ENCODE data around the gene WNT1. TPM values are rescaled to one million over a fixed set of nuclear protein-coding genes. Genes with fewer than 3 reads are reported as not detected.

Gene WNT1
- total RNA-seq, 1 experiment from 2014 or later, result not detected

DNA sequence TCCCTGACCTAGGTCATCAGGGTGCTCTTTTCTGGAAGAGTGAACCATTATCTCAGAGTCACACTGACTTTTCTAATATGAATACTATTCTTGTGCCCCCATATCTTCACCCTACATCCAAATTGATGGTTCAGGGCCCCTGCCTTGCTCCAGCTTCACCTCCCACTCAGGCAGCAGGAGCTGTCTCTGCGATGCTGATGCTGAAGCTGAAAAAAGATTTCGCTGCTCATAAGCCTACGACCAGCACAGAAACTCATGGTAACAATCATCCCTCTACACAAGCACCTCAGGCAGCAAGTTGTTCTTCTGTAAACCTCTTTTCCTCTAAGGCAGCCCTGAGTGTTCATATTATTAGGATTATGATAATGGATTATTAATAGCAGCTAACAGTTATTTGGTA lies 24.1 kb upstream of the WNT1 start:
- DNase-seq, result no peak
- peaks cover 7% of the 10 kb centered on the region for H3K36me3 ChIP-seq (replicated peaks; ENCODE audit: control insufficient read depth, insufficient read depth, low read length)
- H3K4me3 ChIP-seq (ENCODE audit: insufficient read depth, low read depth, low read length), result no peak overlapping the region
- H3K27me3 ChIP-seq (ENCODE audit: control insufficient read depth, insufficient read depth, low read length), result no peaks in the 10 kb centered on the region

DNA sequence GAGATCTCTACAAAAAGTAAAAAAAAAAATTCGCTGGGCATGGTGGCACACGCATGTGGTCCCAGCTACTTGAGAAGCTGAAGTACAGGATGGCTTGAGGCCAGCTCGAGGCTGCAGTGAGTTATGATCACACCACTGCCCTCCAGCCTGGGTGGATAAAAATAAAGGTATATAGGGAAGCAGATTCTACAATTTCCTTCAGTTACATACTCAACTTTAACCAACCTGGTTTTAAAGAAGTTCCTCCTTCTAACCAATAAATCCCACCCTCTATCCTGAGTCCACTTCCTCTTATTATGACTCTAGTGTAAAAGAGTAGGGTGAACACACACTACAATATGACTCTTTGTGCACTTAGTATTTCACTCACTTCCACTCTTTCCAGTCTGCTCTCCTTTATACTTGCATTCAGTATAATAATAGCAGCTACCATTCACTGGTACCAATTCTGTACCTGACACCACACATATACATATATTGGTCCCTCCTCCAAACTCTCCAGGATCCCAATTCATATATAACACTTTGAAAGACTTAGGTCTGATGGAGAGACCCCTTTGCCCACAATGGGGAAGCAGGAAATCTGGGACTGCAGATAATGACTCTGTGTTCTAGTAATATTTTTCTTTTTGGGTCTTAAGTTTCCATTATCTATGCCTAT lies 23.2 kb upstream of the WNT1 start:
- Histone ChIP-seq H3K36me3 (replicated peaks; ENCODE audit: control insufficient read depth, insufficient read depth, low read length) (peaks cover 7% of the 10 kb centered on the region), H3K27me3 (ENCODE audit: control insufficient read depth, insufficient read depth, low read length) (no peaks in the 10 kb centered on the region), H3K4me3 (ENCODE audit: insufficient read depth, low read depth, low read length) (no peak overlapping the region)
- no peak for DNase-seq

DNA sequence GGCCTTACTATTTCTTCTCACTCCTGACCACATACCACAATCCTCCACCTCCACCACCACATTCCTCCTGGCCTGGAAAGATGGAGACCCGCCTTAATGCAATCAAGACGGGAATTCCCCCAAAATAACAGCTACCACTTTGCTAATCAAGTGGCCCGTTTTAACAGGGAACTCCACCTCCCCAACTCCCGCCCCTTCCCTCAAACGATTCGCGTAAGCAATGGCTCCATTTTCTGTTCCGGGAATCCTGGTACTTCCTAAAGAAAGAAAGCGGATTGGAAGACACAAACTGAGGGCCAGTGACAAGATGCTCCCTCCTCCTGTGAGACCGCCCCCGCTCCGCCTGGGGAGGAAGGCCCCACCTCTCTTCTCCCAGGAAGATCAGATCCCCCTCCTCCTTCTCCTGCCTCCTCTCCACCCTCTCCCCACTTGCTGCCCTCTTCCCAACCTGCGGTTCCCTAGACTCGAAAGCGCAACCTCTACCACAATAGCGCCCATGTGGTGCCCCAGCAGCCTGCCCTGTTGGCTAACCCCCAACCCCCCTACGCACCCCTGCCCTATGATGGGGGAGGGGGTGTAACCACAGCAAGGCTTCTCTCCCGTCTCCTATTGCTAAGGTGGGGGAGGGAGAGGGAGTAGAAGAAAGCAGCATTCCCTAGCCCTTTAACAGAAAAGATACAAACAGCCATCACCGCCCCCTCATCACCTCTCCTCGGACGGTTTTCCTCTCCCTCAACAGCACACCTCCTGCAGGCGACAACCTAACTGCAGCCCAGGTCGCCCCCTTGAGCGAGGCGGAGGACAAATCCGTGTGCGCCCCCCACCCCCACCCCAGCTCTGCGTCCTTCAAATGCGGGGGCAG lies 21.6 kb upstream of the WNT1 start:
- Histone ChIP-seq H3K27me3 (ENCODE audit: control insufficient read depth, insufficient read depth, low read length) (no peaks in the 10 kb centered on the region), H3K36me3 (replicated peaks; ENCODE audit: control insufficient read depth, insufficient read depth, low read length) (peaks cover 7% of the 10 kb centered on the region), H3K4me3 (ENCODE audit: insufficient read depth, low read depth, low read length) (peak overlapping the region; percentile 98)
- DNase-seq, result peak; percentile 93

DNA sequence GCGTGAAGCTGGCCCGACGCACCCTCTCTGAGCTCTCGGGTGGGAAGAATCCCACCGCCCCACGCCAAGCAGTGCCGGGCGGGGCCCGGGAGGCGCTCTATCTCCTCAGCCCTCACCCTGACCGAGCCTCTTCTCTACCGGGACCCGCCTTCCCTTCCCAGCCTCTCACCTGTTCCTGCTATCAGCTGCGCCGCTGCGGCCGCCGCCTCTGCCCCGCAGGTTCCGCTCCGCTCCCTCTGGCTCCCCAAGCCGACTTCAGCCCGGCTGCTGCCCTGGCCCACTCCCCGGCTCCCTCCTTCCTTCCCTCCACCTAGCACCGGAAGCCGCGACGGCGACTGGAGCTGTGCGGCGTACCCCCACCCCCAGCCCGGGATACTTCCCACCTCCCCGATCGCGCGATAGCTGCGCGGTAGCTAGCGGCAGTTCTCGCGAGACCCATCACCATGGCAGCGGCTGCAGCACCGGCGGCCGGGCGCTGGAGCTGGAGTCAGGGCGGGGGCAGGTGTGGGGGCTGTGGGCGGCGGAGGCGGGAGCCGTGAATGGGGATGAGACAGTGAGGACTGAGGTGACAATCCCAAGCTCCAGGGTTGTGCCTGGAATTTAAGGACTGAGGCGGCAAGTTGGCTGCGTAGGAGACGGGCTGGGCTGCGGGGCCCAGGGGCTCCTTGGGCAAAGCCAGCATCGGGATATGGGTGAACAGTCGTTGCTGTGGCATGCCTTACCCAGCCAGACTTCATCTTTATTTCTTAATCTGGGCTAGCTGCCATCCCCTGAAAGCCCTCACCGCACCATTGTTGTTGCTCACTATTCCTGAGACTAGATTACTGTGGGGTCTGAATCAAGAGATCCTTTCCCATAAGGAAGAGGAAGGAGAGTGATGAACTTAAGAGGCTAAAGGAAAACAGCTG lies 20.7 kb upstream of the WNT1 start, which contains the start of gene ARF3:
Gene ARF3, minus strand, starts transcription at position 347 of the 908 bp plus-strand sequence. CDS start 16,392 bp downstream, outside the sequence.
- DNase-seq, result peak; percentile 99
- Histone ChIP-seq H3K4me3 (ENCODE audit: insufficient read depth, low read depth, low read length) (peak within 1 kb of the TSS; percentile 98), H3K27me3 (ENCODE audit: control insufficient read depth, insufficient read depth, low read length) (no peaks in the 10 kb centered on the region), H3K36me3 (replicated peaks; ENCODE audit: control insufficient read depth, insufficient read depth, low read length) (peaks cover 7% of the 10 kb centered on the region)

DNA sequence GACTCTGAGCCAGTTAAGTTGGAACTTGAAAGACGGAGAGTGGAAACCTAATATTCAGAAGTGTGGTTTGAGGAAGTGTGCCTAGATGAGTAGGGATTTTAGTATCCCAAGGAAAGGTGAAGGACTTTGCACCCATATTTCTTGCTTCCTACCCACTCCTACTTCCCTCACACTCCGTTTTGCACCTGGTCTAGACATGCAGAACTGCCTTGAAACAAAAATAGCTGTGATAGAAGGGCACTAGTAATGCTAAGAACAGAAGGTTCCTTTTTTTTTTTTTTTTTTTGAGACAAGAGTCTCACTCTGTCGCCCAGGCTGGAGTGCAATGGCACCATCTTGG lies 20.1 kb upstream of the WNT1 start:
- no peak for DNase-seq
- no peaks in the 10 kb centered on the region for H3K27me3 ChIP-seq (ENCODE audit: control insufficient read depth, insufficient read depth, low read length)
- H3K4me3 ChIP-seq (ENCODE audit: insufficient read depth, low read depth, low read length), result no peak overlapping the region
- H3K36me3 ChIP-seq (replicated peaks; ENCODE audit: control insufficient read depth, insufficient read depth, low read length), result peaks cover 4% of the 10 kb centered on the region

DNA sequence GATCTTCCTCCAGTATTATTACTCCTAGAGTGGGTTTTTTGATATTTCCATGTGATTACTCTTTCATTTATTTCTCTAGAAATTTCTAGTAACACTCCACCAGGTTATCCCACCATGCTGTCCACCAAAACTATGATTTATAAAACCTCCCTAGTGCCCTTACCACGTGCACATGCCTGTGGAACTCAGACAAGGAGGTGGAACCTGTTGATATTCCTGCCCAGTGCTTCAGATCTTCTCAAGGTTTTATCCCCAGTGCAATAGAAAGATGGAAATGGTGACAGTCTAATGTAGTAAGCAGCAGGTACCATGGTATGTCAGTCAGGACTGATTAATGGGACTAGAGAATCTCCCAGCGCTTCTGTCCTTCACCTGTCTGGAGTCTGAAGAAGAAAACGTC lies 17.3 kb upstream of the WNT1 start:
- H3K36me3 ChIP-seq (replicated peaks; ENCODE audit: control insufficient read depth, insufficient read depth, low read length), result 0 out of 2 replicates have a peak, but pooled peaks cover under 1% of the 10 kb centered on the region
- no peaks in the 10 kb centered on the region; the same call in 1 of the 2 replicates for H3K27me3 ChIP-seq (ENCODE audit: control insufficient read depth, insufficient read depth, low read length)
- DNase-seq, result no peak

DNA sequence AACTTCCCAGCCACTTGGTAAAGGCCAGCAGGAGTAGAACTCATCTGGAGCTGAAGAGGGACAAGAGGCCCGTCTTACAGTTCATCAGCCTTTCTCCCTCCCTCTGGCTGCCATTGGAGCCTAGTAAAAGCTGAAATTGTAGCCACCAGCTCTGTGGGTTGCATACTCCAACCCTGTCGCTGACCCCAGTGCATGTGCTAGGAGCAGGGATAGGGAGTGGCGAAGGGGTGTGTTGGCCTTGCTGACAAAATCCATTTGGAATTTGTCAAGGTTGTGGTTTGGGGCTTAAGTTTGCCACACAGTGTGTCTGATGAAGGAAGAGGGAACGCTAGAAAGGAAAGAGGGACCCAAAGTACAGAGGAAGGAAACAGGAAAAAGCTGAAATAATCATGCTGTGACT lies 16.8 kb upstream of the WNT1 start:
- no peak for DNase-seq
- Histone ChIP-seq H3K27me3 (ENCODE audit: control insufficient read depth, insufficient read depth, low read length) (peaks cover 3% of the 10 kb centered on the region; the same call in 1 of the 2 replicates), H3K36me3 (replicated peaks; ENCODE audit: control insufficient read depth, insufficient read depth, low read length) (no peaks in the 10 kb centered on the region)

More for the DNA sequence above, 17.3 kb upstream of the WNT1 start:
- H3K4me3 ChIP-seq (ENCODE audit: insufficient read depth, low read depth, low read length), result no peak overlapping the region

DNA sequence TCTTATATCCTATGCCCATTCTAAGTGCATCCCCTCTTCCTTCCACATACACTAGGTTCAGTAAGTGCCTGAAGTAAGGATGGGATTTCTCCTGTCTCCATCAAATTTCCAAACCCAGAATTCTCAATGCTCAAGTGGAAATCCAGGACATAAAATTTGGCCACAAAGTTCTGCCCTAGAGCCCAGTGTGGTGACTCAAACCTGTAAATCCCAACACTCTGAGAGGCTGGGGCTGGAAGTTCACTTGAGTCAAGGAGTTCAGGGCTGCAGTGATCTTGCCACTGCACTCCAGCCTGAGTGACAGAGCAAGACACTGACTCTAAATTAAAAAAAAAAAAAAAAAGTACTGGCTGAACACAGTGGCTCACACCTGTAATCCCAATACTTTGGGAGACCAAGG lies 16.3 kb upstream of the WNT1 start:
- H3K4me3 ChIP-seq (ENCODE audit: insufficient read depth, low read depth, low read length), result no peak overlapping the region
- no peak for DNase-seq
- peaks cover 8% of the 10 kb centered on the region; the same call in 1 of the 2 replicates for H3K27me3 ChIP-seq (ENCODE audit: control insufficient read depth, insufficient read depth, low read length)
- H3K36me3 ChIP-seq (replicated peaks; ENCODE audit: control insufficient read depth, insufficient read depth, low read length), result no peaks in the 10 kb centered on the region

More for the DNA sequence above, 16.8 kb upstream of the WNT1 start:
- H3K4me3 ChIP-seq (ENCODE audit: insufficient read depth, low read depth, low read length), result no peak overlapping the region

DNA sequence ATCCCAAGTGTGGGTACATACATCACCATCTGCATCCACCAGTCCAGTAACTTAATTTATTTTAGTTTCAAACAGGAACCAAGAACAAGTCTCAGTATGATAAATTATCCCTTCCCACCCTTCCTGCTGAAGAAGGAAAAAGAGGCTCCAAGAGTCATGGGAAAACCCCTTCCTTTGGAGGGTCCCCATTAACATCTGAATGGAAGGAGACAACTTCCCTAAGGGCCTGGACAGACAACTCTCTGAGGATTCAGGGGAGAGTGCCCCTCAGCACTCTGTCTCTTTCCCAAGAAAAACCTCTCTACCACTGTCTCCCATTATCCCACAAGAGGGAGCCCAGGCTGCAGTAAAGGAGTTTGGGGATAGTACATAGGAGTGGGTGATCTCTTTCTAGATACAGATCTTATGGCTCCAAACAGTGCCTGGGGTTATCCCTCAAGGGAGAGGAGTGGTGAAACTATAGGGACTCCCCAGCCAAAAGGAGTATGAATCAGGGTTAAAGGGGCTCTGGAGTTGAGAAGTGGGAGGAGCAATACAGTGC lies 12.8 kb upstream of the WNT1 start:
- DNase-seq, result peak; percentile 92
- Histone ChIP-seq H3K4me3 (ENCODE audit: insufficient read depth, low read depth, low read length) (no peak overlapping the region), H3K27me3 (ENCODE audit: control insufficient read depth, insufficient read depth, low read length) (peaks cover 34% of the 10 kb centered on the region), H3K36me3 (replicated peaks; ENCODE audit: control insufficient read depth, insufficient read depth, low read length) (no peaks in the 10 kb centered on the region)

DNA sequence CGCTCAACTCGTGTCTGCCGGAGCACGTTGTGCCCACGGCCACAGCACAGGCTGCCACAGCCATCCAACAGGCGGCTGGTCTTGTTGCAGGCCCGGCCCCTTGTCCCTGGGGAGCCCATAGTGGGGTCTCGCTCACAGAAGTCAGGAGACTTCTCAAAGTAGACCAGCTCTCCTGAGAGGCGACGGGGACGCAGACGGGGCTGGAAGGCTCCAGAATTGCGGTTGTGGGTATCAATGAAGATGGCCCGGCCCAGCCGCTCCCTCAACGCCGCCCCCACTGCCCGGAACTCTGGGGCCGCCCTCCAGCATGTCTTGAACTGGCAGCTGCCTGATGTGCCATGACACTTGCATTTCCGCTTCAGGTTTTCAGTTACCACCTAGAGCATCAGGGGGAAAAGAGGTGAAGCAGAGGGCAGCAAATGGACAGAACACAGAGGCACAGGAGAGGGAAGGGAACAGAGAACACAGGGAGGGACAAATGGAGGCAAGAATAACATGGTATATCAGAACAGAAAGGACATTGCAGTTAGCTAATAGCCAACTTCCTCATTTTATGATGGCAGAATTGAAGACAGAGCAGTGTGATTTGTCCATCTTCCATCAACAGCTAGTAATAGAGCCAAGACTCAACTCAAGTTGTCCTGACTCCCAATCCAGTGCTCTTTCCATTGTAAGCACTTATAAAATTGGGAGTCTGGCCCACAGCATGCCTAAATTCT lies 11.8 kb upstream of the WNT1 start:
- Histone ChIP-seq H3K4me3 (ENCODE audit: insufficient read depth, low read depth, low read length) (no peak overlapping the region), H3K27me3 (ENCODE audit: control insufficient read depth, insufficient read depth, low read length) (peaks cover 43% of the 10 kb centered on the region), H3K36me3 (replicated peaks; ENCODE audit: control insufficient read depth, insufficient read depth, low read length) (no peaks in the 10 kb centered on the region)
- DNase-seq, result peak; percentile 66

DNA sequence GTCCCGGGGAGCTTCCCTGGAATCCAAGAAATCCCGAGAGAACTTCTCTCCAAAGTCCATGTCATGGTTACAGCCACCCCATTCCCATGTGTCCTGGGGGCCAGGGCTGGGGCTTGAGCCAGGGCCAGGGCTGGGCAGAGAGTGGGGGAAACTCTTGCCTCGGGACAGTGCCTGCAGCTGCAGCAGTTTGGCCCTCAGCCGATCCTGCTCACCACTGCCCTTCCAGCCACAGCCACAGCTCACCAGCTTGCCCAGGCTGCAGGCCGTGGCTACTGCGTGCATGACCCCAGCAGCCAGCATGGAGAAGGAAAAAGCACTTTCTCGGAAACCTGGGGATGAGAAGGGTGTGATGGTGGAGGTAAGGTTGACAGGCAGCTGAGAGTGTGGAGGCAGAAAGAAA lies 10.1 kb upstream of the WNT1 start:
- Histone ChIP-seq H3K36me3 (replicated peaks; ENCODE audit: control insufficient read depth, insufficient read depth, low read length) (no peaks in the 10 kb centered on the region), H3K4me3 (ENCODE audit: insufficient read depth, low read depth, low read length) (no peak overlapping the region), H3K27me3 (ENCODE audit: control insufficient read depth, insufficient read depth, low read length) (peaks cover 60% of the 10 kb centered on the region)
- peak; percentile 57 for DNase-seq

DNA sequence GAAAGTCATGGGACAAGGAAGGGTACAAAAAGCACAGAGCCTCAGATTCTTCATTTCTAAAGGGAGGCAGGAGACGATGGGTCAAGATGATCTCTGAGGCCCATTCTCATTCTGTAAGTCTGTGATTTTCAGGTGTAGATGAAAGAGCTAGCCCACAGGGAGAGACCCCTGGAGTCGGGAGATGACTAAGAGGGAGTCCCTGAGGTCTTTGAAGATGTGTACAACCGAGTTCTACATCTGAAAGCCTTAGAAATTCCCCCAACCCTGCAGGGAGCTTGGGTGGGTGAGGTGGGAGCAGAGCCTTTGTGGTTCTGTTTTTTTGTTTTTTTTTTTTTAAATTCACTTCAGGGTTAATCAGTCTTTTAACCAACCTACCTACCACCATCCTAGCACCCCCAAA lies 9.7 kb upstream of the WNT1 start:
- H3K36me3 ChIP-seq (replicated peaks; ENCODE audit: control insufficient read depth, insufficient read depth, low read length), result no peaks in the 10 kb centered on the region
- peak; percentile 67 for DNase-seq
- peaks cover 65% of the 10 kb centered on the region for H3K27me3 ChIP-seq (ENCODE audit: control insufficient read depth, insufficient read depth, low read length)
- H3K4me3 ChIP-seq (ENCODE audit: insufficient read depth, low read depth, low read length), result no peak overlapping the region

DNA sequence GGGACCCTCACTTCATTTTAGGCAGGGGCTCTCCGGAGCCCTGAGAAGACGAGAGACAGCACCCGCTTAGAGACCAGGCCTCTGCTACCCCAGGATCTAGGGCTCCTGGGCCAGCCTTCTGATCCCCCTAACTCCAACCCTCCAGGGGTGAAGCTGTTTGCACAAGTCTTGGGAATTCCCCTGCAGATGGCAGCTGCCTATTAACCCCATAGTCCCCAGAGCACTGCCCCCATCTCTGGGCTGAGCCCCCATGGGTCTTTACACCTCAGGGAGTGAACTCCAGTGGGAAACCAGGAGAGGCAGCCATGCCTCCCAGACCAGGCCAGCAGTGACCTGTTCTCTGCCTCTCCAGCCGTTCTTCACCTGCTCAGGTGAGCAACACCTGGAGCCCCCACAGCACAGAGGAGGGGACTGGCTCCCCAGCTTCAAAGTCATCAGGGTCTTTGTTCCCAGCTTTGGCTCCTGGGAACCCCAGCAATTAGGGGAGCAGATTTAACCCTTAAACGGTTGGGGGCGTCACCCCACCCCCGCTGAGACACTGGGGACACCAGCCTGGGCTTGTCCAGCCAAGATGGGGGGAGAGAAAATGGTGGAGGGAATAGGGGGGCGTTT lies 8.9 kb upstream of the WNT1 start:
- H3K36me3 ChIP-seq (replicated peaks; ENCODE audit: control insufficient read depth, insufficient read depth, low read length), result no peaks in the 10 kb centered on the region
- peak; percentile 81 for DNase-seq
- H3K27me3 ChIP-seq (ENCODE audit: control insufficient read depth, insufficient read depth, low read length), result peaks cover 73% of the 10 kb centered on the region
- H3K4me3 ChIP-seq (ENCODE audit: insufficient read depth, low read depth, low read length), result no peak overlapping the region

Data from H7 (cell line).